ENCODE data around the gene TMEM115.

Gene TMEM115

GRCh38 chr3:50322386-50323091 lies 36.8 kb downstream of the TMEM115 start, which contains the start of gene HYAL2:
TSS of gene HYAL2 (minus strand) at chr3:50322745. CDS start at chr3:50320489, 2,256 bp downstream.
- peak within 1 kb of the TSS; percentile 85 for H3K4me3 Mint-ChIP-seq
- no peak for DNase-seq (ENCODE audit: low spot score in 2 of 2)
- H3K4me1 Mint-ChIP-seq, result peaks cover 55% of the 10 kb centered on the region
- peak within 1 kb of the TSS; percentile 83 for H3K27ac Mint-ChIP-seq (ENCODE audit: low read depth)
- H3K9me3 Mint-ChIP-seq, result no peaks in the 10 kb centered on the region
- ATAC-seq (replicated peaks; ENCODE audit: extremely low read depth, poor library complexity, severe bottlenecking), result no peak
- H3K27me3 Mint-ChIP-seq, result no peaks in the 10 kb centered on the region
- H3K36me3 Mint-ChIP-seq (ENCODE audit: insufficient read depth), result peaks cover 3% of the 10 kb centered on the region

DNA sequence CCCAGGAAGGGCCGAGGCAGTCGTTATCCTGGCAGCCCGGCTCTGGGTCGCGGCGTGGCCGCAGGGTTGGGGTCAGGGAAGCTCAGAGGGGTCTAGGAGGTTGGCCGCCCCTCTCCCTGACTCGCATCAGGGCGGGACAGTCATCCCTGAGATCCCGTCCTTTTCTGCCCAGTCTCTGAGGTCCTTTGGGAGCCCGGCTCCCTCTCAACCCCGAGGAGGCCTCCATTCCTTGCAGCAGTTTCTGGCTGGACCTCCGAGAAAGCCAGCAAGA lies 37.3 kb downstream of the TMEM115 start:
- peaks cover 52% of the 10 kb centered on the region for H3K4me1 Mint-ChIP-seq
- no peaks in the 10 kb centered on the region for H3K9me3 Mint-ChIP-seq
- no peak for DNase-seq (ENCODE audit: low spot score in 2 of 2)
- H3K36me3 Mint-ChIP-seq (ENCODE audit: insufficient read depth), result peaks cover 3% of the 10 kb centered on the region
- H3K27ac Mint-ChIP-seq (ENCODE audit: low read depth), result peak overlapping the region; percentile 83
- no peaks in the 10 kb centered on the region for H3K27me3 Mint-ChIP-seq
- ATAC-seq (replicated peaks; ENCODE audit: extremely low read depth, poor library complexity, severe bottlenecking), result no peak
- peak overlapping the region; percentile 85 for H3K4me3 Mint-ChIP-seq

GRCh38 chr3:50321336-50322114 lies 37.8 kb downstream of the TMEM115 start:
- peaks cover 52% of the 10 kb centered on the region for H3K4me1 Mint-ChIP-seq
- H3K27ac Mint-ChIP-seq (ENCODE audit: low read depth), result peak overlapping the region; percentile 83
- no peaks in the 10 kb centered on the region for H3K9me3 Mint-ChIP-seq
- no peaks in the 10 kb centered on the region for H3K27me3 Mint-ChIP-seq
- peak overlapping the region; percentile 85 for H3K4me3 Mint-ChIP-seq
- peaks cover 3% of the 10 kb centered on the region for H3K36me3 Mint-ChIP-seq (ENCODE audit: insufficient read depth)
- DNase-seq (ENCODE audit: low spot score in 2 of 2), result peak; percentile 66
- ATAC-seq (replicated peaks; ENCODE audit: extremely low read depth, poor library complexity, severe bottlenecking), result peak; percentile 63

DNA sequence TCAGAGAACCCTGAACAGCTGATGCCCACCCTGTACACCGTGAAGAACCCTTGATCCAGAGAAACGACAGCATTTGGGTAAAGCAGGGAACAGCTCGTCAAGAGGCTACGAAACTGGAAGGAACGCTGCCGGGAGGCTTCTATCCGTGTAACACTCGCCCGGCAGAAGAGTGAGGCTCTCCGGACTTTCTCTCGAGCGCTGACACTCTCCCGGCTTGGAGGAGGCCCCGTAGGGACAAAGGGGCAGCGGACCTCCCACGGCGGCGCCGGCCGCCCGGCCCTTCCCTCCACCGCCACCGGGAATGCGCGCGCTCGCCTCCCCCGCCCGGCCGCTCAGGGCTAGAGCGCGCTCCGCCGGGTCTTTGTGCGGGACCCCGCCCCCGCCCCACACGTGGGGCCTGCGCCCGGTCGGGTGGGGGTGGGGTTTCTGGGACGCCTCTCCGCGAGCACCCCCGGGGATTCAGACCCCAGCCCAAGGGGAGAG lies 38.4 kb downstream of the TMEM115 start:
- Mint-ChIP-seq H3K4me1 (peaks cover 52% of the 10 kb centered on the region), H3K27me3 (no peaks in the 10 kb centered on the region), H3K4me3 (peak overlapping the region; percentile 85), H3K9me3 (no peaks in the 10 kb centered on the region), H3K36me3 (ENCODE audit: insufficient read depth) (peaks cover 5% of the 10 kb centered on the region), H3K27ac (ENCODE audit: low read depth) (peak overlapping the region; percentile 83)
- DNase-seq (ENCODE audit: low spot score in 2 of 2), result no peak
- peak; percentile 18 for ATAC-seq (replicated peaks; ENCODE audit: extremely low read depth, poor library complexity, severe bottlenecking)

DNA sequence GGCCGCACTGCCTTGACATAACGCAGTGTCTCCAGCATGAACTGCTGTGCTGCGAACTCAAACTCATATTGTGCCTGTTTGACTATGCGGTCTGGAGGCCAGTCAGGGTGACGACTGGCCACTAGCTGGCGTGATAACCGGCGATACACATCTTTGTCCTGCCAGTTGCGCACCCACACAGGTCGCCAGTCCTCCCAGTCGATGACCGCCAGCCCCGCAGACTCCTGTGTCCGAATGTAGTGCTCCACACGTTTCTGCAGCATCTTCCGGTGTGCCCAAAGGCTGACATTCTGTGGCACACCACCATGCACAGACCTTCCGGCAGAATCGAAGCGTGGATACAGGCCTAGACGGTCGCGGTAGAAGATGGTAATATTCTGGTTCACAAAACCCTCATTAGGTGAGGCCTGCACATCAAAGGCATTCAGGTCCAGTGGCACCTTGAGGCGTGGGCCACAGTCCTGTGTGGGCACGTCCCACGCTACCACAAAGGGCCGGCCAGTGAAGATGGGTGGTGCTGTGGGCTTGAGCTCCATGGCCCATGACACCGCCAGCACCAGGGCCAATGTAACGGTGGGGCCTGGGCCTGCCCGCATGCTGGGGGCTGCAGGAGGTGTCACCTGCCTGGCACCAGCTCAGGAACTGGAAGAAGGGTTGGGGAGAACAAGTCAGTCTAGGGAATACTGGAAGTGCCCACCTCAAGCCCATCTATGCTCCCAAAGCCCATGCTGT lies 39.3 kb downstream of the TMEM115 start:
- Mint-ChIP-seq H3K9me3 (no peaks in the 10 kb centered on the region), H3K27ac (ENCODE audit: low read depth) (peak overlapping the region; percentile 83), H3K36me3 (ENCODE audit: insufficient read depth) (peaks cover 5% of the 10 kb centered on the region), H3K27me3 (no peaks in the 10 kb centered on the region), H3K4me3 (peak overlapping the region; percentile 85), H3K4me1 (peaks cover 56% of the 10 kb centered on the region)
- DNase-seq (ENCODE audit: low spot score in 2 of 2), result no peak
- ATAC-seq (replicated peaks; ENCODE audit: extremely low read depth, poor library complexity, severe bottlenecking), result no peak

DNA sequence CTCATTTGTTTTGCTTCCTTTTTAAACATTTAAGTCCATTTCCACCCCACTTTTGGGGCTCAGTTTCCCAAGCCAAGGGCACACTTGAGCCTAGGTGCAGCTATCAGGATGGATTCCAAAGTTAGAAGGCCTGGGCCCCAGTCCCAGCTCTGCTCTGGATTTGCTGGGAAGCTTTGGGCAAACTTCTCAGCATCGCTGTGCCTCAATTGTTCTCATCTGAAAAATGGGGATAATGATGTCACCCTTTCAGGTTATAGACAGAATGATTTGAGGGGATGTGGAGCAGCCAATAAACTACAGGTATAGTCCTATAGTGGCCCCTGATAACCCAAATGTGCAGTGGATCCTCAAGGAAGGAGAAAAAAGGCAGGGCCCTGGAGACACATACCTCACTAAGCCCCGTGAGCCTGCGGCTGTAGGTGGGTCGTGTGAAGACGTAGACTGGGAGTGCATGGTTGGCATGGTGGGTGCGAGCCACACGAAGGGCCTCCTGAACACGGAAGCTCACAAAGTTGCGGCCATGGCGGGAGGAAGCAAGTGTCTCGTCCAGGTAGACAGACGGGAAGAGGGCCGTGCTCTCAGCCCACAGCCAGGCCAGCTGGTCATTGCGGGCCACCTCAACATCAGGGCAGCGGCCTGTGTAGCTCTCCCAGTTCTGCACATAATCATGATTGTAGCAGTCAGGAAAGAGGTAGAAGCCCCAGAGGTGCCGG lies 40.0 kb downstream of the TMEM115 start:
- no peak for ATAC-seq (replicated peaks; ENCODE audit: extremely low read depth, poor library complexity, severe bottlenecking)
- H3K27ac Mint-ChIP-seq (ENCODE audit: low read depth), result no peak overlapping the region
- H3K4me3 Mint-ChIP-seq, result peak overlapping the region; percentile 50
- H3K36me3 Mint-ChIP-seq (ENCODE audit: insufficient read depth), result peaks cover 3% of the 10 kb centered on the region
- no peaks in the 10 kb centered on the region for H3K27me3 Mint-ChIP-seq
- no peak for DNase-seq (ENCODE audit: low spot score in 2 of 2)
- peaks cover 50% of the 10 kb centered on the region for H3K4me1 Mint-ChIP-seq
- H3K9me3 Mint-ChIP-seq, result no peaks in the 10 kb centered on the region

DNA sequence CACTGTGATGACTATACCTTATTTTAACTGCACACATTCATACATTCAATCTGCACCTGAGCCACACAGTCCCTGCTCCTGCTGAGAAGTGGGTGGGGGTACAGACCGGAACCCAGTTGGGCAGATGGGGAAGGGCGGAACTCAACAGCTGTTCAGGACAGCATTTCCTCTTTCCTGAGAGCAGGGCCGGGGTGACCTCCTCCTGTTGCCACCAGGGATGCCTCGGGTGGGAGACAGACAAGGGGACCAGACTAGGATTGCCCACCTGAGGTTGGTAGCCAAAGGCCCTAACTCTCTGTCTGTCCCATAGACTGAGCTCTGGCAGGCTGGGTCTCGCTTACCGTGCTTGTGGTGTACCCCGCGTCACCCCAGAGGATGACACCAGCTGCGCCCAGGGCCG lies 40.7 kb downstream of the TMEM115 start:
- Mint-ChIP-seq H3K4me1 (peaks cover 45% of the 10 kb centered on the region), H3K36me3 (ENCODE audit: insufficient read depth) (peaks cover 3% of the 10 kb centered on the region), H3K27ac (ENCODE audit: low read depth) (no peak overlapping the region), H3K4me3 (peak overlapping the region; percentile 20), H3K27me3 (no peaks in the 10 kb centered on the region), H3K9me3 (no peaks in the 10 kb centered on the region)
- ATAC-seq (replicated peaks; ENCODE audit: extremely low read depth, poor library complexity, severe bottlenecking) (no peak), DNase-seq (ENCODE audit: low spot score in 2 of 2) (no peak)

- DNase-seq (ENCODE audit: low spot score in 2 of 2), result no peak
- no peaks in the 10 kb centered on the region for H3K9me3 Mint-ChIP-seq
- peaks cover 42% of the 10 kb centered on the region for H3K4me1 Mint-ChIP-seq
- H3K36me3 Mint-ChIP-seq (ENCODE audit: insufficient read depth), result peaks cover 3% of the 10 kb centered on the region
- ATAC-seq (replicated peaks; ENCODE audit: extremely low read depth, poor library complexity, severe bottlenecking), result no peak
- no peak overlapping the region for H3K27ac Mint-ChIP-seq (ENCODE audit: low read depth)
- H3K27me3 Mint-ChIP-seq, result no peaks in the 10 kb centered on the region
- H3K4me3 Mint-ChIP-seq, result peak overlapping the region; percentile 20
Observed at GRCh38 chr3:50318163-50318562, 41.2 kb downstream of the TMEM115 start.

GRCh38 chr3:50317300-50317699 lies 42.0 kb downstream of the TMEM115 start:
- ATAC-seq (replicated peaks; ENCODE audit: extremely low read depth, poor library complexity, severe bottlenecking) (no peak), DNase-seq (ENCODE audit: low spot score in 2 of 2) (no peak)
- H3K4me1 Mint-ChIP-seq, result peaks cover 42% of the 10 kb centered on the region
- H3K27ac Mint-ChIP-seq (ENCODE audit: low read depth), result peak overlapping the region; percentile 94
- H3K4me3 Mint-ChIP-seq, result peak overlapping the region; percentile 80
- no peaks in the 10 kb centered on the region for H3K9me3 Mint-ChIP-seq
- no peaks in the 10 kb centered on the region for H3K27me3 Mint-ChIP-seq
- peaks cover 3% of the 10 kb centered on the region for H3K36me3 Mint-ChIP-seq (ENCODE audit: insufficient read depth)

DNA sequence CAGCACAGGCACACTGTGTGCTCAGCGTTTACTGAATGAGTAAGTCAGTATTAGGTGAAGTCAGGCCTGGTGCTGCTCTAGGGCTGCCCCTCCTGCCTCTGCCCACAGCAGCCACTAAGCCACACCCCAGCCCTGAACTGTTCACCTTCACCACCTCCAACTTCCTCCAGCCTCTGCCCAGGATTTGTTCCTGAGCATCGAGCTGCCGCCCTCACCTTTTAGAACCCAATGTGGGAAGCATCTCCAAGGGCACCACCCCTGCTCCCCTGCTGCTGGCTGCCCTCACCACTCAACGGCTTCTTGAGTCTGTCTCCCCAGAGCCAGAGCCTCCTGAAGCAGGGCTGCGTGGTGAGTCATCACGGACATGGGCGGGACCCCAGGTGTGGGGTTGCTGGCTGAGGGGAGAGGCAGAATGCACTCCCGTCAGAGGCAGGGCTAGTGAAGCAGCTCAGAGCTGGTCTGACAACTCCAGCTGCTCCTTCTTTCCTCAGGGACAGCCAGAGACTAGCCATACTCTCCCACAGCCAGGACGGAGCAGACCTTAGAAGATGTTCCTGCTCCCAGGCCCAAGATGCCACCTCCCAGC lies 42.6 kb downstream of the TMEM115 start:
- H3K4me3 Mint-ChIP-seq, result peak overlapping the region; percentile 80

DNA sequence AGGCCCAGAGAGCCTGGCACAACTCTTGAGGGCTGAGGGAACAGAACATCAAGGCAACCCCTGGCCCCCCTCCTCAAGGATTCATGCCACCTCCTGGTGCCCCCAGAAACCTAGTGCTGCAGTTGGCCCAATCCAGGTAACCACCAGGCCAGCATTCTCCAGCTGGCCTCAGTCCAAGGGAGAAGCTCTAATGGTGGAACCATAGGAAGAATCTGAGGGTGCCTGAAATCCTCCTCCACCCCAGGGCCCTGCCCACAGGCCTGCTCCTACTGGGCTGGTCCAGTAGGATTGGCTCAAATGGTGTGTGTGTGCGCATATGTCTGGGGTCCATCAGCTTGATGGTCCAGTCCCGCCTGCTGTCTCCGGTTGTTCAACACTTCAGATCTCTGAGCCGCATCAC lies 44.5 kb downstream of the TMEM115 start:
- Mint-ChIP-seq H3K27ac (ENCODE audit: low read depth) (no peak overlapping the region), H3K27me3 (no peaks in the 10 kb centered on the region)
- ATAC-seq (replicated peaks; ENCODE audit: extremely low read depth, poor library complexity, severe bottlenecking), result no peak

More for the DNA sequence above, 42.6 kb downstream of the TMEM115 start:
- ATAC-seq (replicated peaks; ENCODE audit: extremely low read depth, poor library complexity, severe bottlenecking) (peak; percentile 81), DNase-seq (ENCODE audit: low spot score in 2 of 2) (peak; percentile 55 to 70)
- Mint-ChIP-seq H3K27ac (ENCODE audit: low read depth) (peak overlapping the region; percentile 94), H3K36me3 (ENCODE audit: insufficient read depth) (peaks cover 3% of the 10 kb centered on the region), H3K27me3 (no peaks in the 10 kb centered on the region), H3K9me3 (no peaks in the 10 kb centered on the region), H3K4me1 (peaks cover 42% of the 10 kb centered on the region)

DNA sequence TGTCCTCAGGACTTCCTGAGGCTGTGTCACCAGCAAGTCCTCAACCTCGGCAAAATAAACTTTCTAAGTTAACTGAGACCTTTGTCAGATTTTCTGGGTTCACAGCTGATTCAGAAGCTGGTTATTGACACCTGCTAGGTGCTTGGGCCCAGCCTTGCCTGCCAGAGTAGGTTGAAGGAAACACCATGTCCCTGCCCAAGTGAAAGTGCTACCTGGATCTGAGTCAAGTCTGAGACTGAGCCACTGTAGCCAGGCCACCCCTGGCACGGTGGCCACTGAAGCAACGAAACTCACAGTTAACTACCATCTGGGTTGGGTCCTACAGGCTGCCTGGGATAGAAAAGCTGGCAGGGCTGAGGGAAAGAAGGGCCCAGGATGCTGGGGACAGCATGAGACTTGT lies 45.0 kb downstream of the TMEM115 start:
- ATAC-seq (replicated peaks; ENCODE audit: extremely low read depth, poor library complexity, severe bottlenecking) (no peak), DNase-seq (ENCODE audit: low spot score in 2 of 2) (no peak)
- peaks cover 29% of the 10 kb centered on the region for H3K4me1 Mint-ChIP-seq
- H3K27ac Mint-ChIP-seq (ENCODE audit: low read depth), result no peak overlapping the region
- H3K9me3 Mint-ChIP-seq, result no peaks in the 10 kb centered on the region
- H3K27me3 Mint-ChIP-seq, result no peaks in the 10 kb centered on the region
- H3K4me3 Mint-ChIP-seq, result no peak overlapping the region
- H3K36me3 Mint-ChIP-seq (ENCODE audit: insufficient read depth), result peaks cover 5% of the 10 kb centered on the region

More for the DNA sequence above, 44.5 kb downstream of the TMEM115 start:
- no peak for DNase-seq (ENCODE audit: low spot score in 2 of 2)
- Mint-ChIP-seq H3K36me3 (ENCODE audit: insufficient read depth) (peaks cover 3% of the 10 kb centered on the region), H3K4me1 (peaks cover 32% of the 10 kb centered on the region), H3K4me3 (no peak overlapping the region), H3K9me3 (no peaks in the 10 kb centered on the region)
